Calu3 (cell line): Measurements from ENCODE around the gene FBXL2. TPM values are rescaled to one million over a fixed set of nuclear protein-coding genes. Genes with fewer than 3 reads are reported as not detected.
"Not testable (repeated sequence)": the region's sequence is repeated elsewhere in the genome, so short reads cannot be mapped to it uniquely, and the experiment has no call there.

ENCODE experiments used
- BruUV-seq: library from RNA; stranded (reverse); fragments of 400-500 nt; replicated peaks from 2 replicates; lab custom pipeline; 2021; lab: Mats Ljungman, UMichigan
- CTCF ChIA-PET: fragments of 300-600 bp; sonication (Branson Sonifier 250); formaldehyde crosslinking; loops from one replicate; lab custom pipeline; 2022; ENCODE audit warnings: antibody characterized with exemption; lab: Charles Lee
- DNase-seq: peaks from one replicate; pipeline ENCODE4 v3.0.0; 2022
- H3K27ac Mint-ChIP-seq: one replicate; pipeline ENCODE4 v1.8.0; 2022; ENCODE audit warnings: mixed read lengths; ENCODE audit not compliant: unreplicated experiment
- H3K27me3 Mint-ChIP-seq: one replicate; pipeline ENCODE4 v1.8.0; 2022; ENCODE audit warnings: mixed read lengths; ENCODE audit not compliant: unreplicated experiment
- H3K36me3 Mint-ChIP-seq: one replicate; pipeline ENCODE4 v1.8.0; 2022; ENCODE audit warnings: mild to moderate bottlenecking, moderate library complexity, mixed read lengths; ENCODE audit not compliant: insufficient read depth, unreplicated experiment
- H3K4me1 Mint-ChIP-seq: one replicate; pipeline ENCODE4 v1.8.0; 2022; ENCODE audit warnings: mild to moderate bottlenecking, low read depth, mixed read lengths; ENCODE audit not compliant: unreplicated experiment
- H3K4me3 Mint-ChIP-seq: one replicate; pipeline ENCODE4 v1.8.0; 2022; ENCODE audit warnings: mild to moderate bottlenecking, low read depth, moderate library complexity, mixed read lengths; ENCODE audit not compliant: unreplicated experiment
- H3K9me3 Mint-ChIP-seq: one replicate; pipeline ENCODE4 v1.8.0; 2022; ENCODE audit warnings: low read depth, mixed read lengths; ENCODE audit not compliant: unreplicated experiment
- CTCF ChIP-seq: fragments of 200-600 bp; IDR thresholded peaks from one replicate; pipeline ENCODE4 v1.8.0; 2022; ENCODE audit warnings: antibody characterized with exemption; ENCODE audit not compliant: unreplicated experiment
- intact Hi-C: fragments of 100-400 bp; cut with micrococcal nuclease; formaldehyde crosslinking; loops from one replicate; pipeline ENCODE4 v1.10.0; 2022; ENCODE audit not compliant: unreplicated experiment
- total RNA-seq: library from RNA; stranded (reverse); gene quantifications from 2 replicates; pipeline ENCODE4 v1.2.3, GENCODE V29; 2022

FBXL2 gene
- total RNA-seq, 1 experiment from 2014 or later: 11.5 TPM

- H3K4me1 Mint-ChIP-seq: peaks cover 40% of the 10 kb centered on the region
- no peak overlapping the region for H3K4me3 Mint-ChIP-seq
- intact Hi-C loops: loop anchor here (5.0 kb wide), 1 partner anchor 38 kb away; no protein-coding TSS in a partner anchor
- DNase-seq: no peak
- H3K27ac Mint-ChIP-seq: no peak overlapping the region
- no TSS peak for BruUV-seq
- H3K9me3 Mint-ChIP-seq: no peaks in the 10 kb centered on the region
- CTCF ChIA-PET: interaction anchor here (1.2 to 1.8 kb wide), 2 partner anchors 11 to 54 kb away, joined by 3 to 8 read pairs; no protein-coding TSS in a partner anchor
- no peaks in the 10 kb centered on the region for H3K36me3 Mint-ChIP-seq
- H3K27me3 Mint-ChIP-seq: no peaks in the 10 kb centered on the region
- TF ChIP-seq CTCF: no peak
Measured at GRCh38 chr3:33318710-33319380, 41.6 kb downstream of the FBXL2 start.

- no TSS peak for BruUV-seq
- H3K4me1 Mint-ChIP-seq: peaks cover 21% of the 10 kb centered on the region
- peaks cover 2% of the 10 kb centered on the region for H3K9me3 Mint-ChIP-seq
- H3K27ac Mint-ChIP-seq: no peak overlapping the region
- CTCF ChIA-PET: interaction anchor here (0.6 kb wide), 1 partner anchor 395 kb away, joined by 3 read pairs; no protein-coding TSS in a partner anchor
- no peaks in the 10 kb centered on the region for H3K27me3 Mint-ChIP-seq
- H3K36me3 Mint-ChIP-seq: no peaks in the 10 kb centered on the region
- no peak for TF ChIP-seq CTCF
- intact Hi-C loops: no loop called here
- no peak overlapping the region for H3K4me3 Mint-ChIP-seq
- DNase-seq: no peak
Measured at GRCh38 chr3:33322412-33322811, 45.2 kb downstream of the FBXL2 start.

GRCh38 chr3:33331414-33331813 lies 54.2 kb downstream of the FBXL2 start:
- CTCF ChIA-PET: no interaction called here
- Mint-ChIP-seq H3K9me3 (peaks cover 4% of the 10 kb centered on the region), H3K4me3 (no peak overlapping the region), H3K4me1 (no peaks in the 10 kb centered on the region), H3K36me3 (peaks cover 8% of the 10 kb centered on the region), H3K27ac (no peak overlapping the region), H3K27me3 (no peaks in the 10 kb centered on the region)
- TF ChIP-seq CTCF: no peak
- DNase-seq: no peak
- no TSS peak for BruUV-seq
- intact Hi-C loops: no loop called here

GRCh38 chr3:33334364-33334763 lies 57.1 kb downstream of the FBXL2 start:
- CTCF ChIA-PET: no interaction called here
- Mint-ChIP-seq H3K36me3 (peaks cover 8% of the 10 kb centered on the region), H3K4me3 (no peak overlapping the region), H3K27ac (no peak overlapping the region), H3K4me1 (no peaks in the 10 kb centered on the region), H3K9me3 (peaks cover 4% of the 10 kb centered on the region), H3K27me3 (no peaks in the 10 kb centered on the region)
- no TSS peak for BruUV-seq
- intact Hi-C loops: no loop called here
- TF ChIP-seq CTCF: no peak
- DNase-seq: no peak

- CTCF ChIA-PET, H3K4me1 Mint-ChIP-seq, H3K9me3 Mint-ChIP-seq, DNase-seq, H3K27me3 Mint-ChIP-seq, intact Hi-C loops, H3K4me3 Mint-ChIP-seq, H3K36me3 Mint-ChIP-seq, H3K27ac Mint-ChIP-seq, BruUV-seq: not testable (repeated sequence)
Measured at GRCh38 chr3:33338936-33339465, 61.8 kb downstream of the FBXL2 start.
